ENCODE data around the gene COA5.

Gene COA5

DNA sequence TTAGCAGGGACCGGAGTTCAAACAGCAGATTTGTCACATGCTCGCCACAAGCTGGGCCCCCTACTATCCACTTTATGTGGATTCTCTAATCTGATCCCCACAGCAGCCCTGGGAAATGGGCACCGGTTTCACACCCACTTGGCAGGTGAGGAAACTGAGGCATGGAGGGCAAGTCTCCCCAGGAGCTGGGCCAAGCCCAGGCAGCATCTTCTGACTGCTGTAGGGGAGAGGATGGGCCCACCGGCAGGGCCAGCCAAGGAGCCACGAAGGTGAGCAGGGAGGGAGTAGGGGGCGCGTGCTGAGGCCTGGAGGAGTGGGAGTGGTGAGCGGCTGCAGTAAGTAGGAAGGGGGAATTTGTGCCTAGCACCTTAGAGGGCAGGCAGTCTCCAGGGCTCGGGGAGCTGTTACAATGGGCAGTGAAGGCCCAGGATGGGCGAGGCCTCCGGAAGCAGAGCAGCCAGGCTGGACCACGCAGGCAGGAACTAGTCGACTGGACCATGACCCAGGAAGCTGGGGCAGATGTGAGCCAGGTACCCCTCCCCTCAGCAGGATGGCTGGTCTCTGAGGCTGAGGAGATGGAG lies 37.1 kb downstream of the COA5 start:
- no peak for DNase-seq

- no peak for DNase-seq
Observed at GRCh38 chr2:98570356-98570755, 38.0 kb downstream of the COA5 start.

- DNase-seq, result no peak
Observed at GRCh38 chr2:98569915-98570314, 38.4 kb downstream of the COA5 start.

DNA sequence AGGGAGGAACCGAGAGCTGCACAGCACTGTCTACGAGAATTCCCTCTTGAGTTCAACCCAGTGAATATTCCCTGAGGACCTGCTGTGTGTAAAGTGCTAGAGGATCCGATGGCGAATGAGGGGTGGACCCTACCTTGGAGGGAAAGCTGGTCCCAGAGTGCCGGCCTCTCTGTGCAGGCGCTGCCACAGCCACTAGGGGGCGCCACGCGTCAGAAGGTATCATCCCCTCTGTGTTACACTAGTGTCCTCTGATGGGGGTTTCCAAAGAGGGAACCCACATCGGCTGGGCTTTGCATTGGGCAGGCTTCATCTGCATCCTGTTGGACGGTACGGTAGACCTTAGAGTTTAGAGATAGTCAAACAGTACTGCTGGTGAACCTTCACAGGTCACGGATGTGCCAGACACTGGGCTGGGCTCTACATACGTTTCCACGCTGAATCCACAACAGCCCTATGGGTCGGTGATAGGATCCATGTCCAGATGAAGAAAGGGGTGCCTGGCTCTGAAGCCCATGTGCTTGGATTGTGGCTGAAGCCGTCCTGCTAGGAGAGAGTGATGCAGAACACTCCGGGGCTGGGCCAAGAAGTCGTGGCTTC lies 39.0 kb downstream of the COA5 start:
- DNase-seq, result no peak

DNA sequence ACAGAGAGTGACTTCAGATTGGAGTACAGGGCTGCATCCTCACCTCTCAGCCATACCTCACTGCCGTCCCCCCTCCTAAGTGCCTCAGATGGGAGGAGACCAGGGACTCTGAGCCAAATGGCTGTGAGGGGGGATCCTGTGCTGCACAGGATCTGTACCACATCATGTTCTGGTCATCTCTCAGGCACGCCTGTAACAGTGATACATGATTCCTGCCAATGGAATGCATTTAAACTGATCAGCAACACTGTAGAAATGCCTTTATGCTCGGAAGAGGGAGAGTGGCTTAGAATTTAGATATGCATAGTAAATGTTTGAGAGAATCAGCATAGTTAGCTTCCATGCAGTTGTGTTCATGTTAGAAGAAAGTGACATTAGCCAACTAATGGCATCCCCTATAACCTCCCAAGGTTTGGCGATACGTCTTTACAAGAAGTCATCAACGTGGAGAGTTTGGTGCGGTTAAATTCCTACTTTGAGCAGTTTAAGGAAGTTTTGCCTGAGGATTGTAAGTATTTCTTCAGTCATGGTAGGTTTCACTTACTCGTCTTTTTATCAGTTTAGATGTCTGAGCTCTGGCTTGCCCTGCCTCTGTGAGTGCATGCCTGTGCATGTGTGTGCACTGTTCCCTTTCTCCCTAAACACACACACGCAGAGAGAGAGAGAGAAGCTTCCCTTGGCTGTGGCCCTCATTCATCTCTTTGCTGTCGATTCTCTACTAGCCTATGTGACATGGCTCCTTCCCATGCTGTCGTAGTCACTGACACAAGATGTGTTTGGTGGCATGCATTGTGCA lies 40.0 kb downstream of the COA5 start:
- no peak for DNase-seq

- no peak for DNase-seq
Observed at GRCh38 chr2:98565941-98566340, 42.4 kb downstream of the COA5 start.

DNA sequence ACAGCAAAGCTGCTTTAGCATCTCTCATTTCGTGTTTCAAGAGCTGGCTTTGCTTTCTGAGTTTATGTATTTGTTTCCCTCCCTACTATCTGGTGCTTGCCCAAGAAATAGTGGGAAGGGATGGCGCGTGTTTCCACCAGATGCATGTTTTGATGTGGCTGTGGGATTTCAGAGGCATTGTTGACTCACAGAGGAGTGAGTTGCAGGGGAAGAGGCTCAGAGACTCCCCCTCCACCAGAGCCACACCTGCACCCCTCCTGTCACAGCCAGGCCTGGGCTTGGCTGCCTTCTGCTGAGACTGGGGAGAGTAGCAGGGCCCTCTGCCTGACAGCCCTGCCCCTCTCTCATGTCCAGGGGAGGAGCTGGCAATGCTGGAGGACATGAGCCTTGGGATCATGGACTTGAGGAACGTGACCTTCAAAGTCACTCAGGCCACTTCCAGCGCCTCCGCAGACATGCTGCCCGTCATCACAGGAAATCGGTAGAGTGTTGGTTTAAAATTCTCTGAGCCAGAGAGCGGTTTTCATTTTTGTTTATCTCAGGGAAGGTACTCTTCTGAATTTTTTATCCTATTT lies 42.9 kb downstream of the COA5 start:
- DNase-seq, result no peak

DNA sequence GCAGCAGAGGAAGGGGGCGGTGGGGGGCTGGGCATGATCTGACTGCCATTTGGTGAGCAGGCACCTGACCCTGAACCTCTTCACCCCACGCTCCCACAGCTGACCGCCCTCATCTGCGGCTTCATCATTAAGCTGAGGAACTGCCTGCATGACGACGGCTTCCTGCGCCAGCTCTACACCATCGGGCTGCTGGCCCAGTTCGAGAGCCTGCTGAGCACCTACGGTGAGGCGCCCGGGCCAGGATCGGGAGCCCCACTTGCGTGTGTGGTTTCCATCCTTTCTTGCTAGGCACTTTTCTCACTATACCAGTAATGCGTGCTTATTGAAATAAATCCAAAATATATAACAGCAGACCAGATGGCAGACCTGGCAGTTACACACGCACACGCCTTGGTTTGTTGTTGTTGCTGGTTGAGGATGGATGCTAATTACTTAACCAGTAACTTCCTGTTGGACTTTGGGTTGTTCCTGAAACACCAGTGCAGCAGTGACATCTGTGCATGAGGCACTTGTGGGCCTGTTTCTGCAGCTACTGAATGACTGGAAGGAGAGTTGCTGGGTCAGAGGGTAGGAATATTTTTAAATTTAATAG lies 43.7 kb downstream of the COA5 start:
- no peak for DNase-seq

DNA sequence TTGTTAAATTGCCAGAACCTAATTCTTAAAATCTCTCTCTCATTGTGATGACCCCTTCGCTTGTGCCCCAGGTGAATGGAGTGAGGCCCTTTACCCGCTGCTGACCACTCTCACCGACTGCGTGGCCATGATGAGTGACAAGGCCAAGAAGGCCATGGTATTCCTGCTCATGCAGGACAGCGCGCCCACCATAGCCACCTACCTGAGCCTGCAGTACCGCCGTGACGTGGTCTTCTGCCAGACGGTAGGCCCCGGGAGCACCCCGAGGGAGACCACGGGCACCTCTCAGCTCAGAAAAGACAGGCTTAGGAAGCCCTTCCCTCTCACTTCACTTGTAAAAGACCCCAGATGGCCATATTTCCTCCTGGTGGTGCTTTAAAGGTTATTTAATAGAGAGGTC lies 44.9 kb downstream of the COA5 start:
- DNase-seq, result no peak

DNA sequence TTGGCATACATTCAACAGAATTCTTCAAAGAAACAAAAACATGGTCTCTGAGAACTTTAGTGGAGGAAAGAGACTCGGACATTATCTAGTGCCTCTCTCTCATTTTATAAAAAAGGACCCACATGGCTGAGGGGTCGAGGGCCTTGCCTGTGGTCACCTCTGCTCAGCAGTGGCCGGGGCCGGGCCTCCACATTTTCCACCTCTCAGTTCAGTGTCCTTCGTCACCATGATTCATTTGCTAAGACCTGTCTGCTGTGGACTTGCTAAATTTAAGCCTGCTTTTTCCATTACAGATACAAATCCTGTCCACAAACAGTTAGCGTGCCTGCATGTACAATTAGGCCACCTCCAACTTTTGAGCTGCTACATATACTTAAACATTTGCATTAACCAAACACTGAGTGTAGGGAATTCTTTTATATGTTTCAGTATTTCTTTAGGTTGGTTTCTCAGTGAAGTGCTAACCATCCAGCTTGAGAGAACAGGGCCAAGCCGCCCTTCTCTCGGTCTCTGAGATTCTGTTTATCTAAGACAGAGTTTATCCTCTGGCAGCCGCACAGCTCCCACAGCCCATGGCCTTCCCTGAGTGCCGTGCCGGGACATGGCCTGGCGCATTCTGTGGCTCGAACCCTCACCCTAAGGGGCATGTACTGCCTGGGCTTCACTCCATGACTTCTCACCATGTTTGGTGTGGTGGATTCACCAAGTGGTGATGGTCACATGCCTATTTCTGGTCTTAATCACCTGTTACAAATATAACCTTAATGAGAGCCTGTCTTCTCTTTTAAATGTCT lies 46.2 kb downstream of the COA5 start:
- DNase-seq, result no peak

- no peak for DNase-seq
Observed at GRCh38 chr2:98561018-98561417, 47.3 kb downstream of the COA5 start.

GRCh38 chr2:98560256-98560771 lies 48.0 kb downstream of the COA5 start:
- DNase-seq, result no peak

DNA sequence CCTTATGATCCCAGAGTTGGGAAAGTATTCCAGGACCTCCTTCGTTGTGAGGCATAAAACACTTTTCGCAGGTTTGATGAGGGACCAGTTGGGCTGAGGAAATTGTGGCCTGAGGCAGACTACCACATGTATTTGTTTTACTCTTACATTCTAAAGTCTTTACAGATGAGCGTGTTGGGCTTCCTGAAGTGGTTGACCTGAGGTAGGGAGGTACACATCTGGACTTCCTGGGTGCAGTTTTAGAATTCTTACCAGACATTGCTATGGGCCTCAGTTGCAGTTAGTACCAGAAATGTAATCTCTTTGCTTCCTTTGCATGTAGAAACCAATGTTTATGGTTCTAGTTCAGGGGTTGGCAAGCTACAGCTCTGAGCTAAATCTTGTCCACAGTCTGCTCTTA lies 48.7 kb downstream of the COA5 start:
- DNase-seq, result no peak

DNA sequence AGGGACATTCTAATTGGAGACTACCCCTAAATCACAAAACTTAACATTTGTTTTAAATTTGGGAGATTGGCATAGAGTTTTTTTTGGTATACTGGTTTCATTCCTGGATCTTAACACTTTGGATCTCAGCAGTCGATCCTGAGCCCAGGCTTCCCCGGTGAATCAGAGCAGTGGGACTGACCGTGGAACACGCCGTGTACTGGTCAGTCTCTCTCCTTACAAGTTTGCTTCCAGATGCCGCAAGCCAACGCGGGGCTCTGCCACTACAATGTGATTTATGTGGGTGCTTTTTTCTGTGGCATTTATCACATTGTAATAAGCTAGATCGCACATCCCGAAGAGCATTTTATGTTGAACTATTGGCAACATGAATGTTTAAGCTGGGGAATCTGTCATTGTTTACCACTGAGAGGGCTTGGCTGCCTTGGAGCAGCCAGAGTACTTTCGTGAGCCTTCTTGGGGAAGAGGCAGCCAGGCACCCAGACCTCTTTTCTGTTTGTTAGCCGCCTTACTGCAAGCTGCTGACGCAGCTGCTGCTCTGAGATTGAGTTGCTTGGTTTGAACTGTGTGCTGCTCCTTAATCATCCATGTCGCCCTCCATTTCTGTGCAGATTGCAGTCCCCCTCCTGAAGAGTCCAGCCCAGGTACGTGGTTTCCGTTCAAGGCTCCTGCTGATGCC lies 49.3 kb downstream of the COA5 start:
- no peak for DNase-seq

DNA sequence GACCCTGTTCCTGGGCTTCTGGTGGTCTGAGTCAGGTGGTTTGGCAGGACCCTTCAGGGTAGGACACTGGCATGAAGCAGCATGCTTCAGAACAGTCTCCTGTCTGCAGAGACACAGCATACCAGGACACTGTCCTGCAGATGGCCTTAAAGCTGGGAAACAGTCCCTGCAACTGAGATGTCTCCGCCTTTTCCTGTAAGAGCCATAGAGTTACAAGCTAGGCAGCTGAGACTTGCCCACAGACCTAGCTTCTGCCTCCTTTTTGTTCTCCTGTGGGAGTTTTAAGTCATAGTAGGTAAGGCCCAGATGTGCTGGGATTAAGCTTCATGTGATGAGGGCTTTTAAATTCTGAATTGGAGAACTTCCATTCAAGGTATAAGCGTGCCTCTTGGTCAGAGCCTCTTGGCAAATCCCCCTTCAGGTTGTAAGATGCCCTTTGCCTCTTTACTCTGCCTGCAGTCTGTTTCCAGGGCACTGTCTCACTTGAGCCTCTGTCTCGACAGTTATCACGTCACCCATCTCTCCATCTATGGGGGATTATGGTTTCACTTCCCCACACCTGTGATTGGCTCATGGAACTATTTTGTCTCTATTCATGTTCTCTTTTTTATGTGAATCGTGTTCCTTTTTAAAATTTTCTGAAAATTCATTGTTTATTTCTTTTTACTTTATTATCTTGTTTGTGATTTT lies 51.8 kb downstream of the COA5 start:
- no peak for DNase-seq

- no peak for DNase-seq
Observed at GRCh38 chr2:98555696-98556095, 52.6 kb downstream of the COA5 start.

GRCh38 chr2:98554116-98554861 lies 54.0 kb downstream of the COA5 start:
- no peak for DNase-seq

GRCh38 chr2:98552499-98553179 lies 55.7 kb downstream of the COA5 start:
- DNase-seq, result no peak

DNA sequence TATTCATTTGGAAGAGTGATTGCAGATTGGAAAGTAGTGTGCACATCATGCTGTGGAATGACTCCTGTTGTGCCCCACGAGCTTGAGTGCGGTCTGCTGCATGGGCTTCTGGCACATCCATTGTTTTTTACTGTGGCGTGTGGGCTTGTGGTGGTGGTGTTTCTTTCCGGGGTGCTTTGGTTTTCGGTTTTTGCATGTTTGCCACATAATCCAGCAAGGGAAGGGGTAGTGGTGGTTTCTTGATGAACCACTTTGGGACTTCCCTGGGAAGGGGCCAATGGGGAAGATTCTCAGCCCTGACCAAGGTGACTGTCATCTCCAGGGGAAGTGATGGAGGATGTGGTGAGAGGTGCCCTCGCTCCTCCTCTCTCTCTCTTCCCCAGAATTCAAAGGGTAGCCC lies 57.0 kb downstream of the COA5 start:
- DNase-seq, result no peak

- no peak for DNase-seq
Observed at GRCh38 chr2:98550165-98550564, 58.1 kb downstream of the COA5 start.
